Middle frontal gyrus (tissue), 1 donor: ENCODE results near the gene TENM3.
"Not testable (repeated sequence)": the region's sequence is repeated elsewhere in the genome, so short reads cannot be mapped to it uniquely, and the experiment has no call there.

Experiments
- DNase-seq: peaks from one replicate; pipeline ENCODE4 v3.0.0-alpha.2; 2015; ENCODE audit warnings: low spot score; ENCODE audit errors: extremely low spot score

Gene TENM3

DNA sequence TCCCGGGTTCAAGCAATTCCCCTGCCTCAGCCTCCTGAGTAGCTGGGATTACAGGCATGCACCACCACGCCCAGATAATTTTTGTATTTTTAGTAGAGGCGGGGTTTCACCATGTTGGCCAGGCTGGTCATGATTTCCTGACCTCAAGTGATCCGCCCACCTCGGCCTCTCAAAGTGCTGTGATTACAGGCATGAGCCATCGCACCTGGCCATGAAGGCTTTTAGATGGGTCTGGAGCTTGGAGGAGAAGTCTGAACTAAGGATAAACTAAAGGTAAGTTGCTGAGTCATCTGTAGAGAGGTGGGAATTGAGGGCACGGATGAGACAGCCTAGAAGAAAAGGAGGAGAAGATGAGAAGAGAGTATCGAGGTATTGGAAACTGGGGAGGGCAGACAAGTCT is at the start of gene TENM3:
Gene TENM3, plus strand, starts transcription at position 199 of the 400 bp plus-strand sequence. CDS start 80,619 bp downstream, outside the sequence.
- not testable (repeated sequence) for DNase-seq

GRCh38 chr4:182194091-182194824 is 48.9 kb upstream of the TENM3 start:
- no peak for DNase-seq

- DNase-seq, result no peak
These were observed 45.6 kb upstream of the TENM3 start for GRCh38 chr4:182197611-182198010.

GRCh38 chr4:182201871-182202270 is 41.3 kb upstream of the TENM3 start:
- no peak for DNase-seq

- no peak for DNase-seq
These were observed 40.6 kb upstream of the TENM3 start for GRCh38 chr4:182202650-182203049.

- no peak for DNase-seq
These were observed 39.3 kb upstream of the TENM3 start for GRCh38 chr4:182203872-182204411.

- DNase-seq, result no peak
These were observed 37.9 kb upstream of the TENM3 start for GRCh38 chr4:182205306-182205705.

GRCh38 chr4:182206266-182206665 is 36.9 kb upstream of the TENM3 start:
- DNase-seq, result no peak

GRCh38 chr4:182206916-182207315 is 36.3 kb upstream of the TENM3 start:
- no peak for DNase-seq

DNA sequence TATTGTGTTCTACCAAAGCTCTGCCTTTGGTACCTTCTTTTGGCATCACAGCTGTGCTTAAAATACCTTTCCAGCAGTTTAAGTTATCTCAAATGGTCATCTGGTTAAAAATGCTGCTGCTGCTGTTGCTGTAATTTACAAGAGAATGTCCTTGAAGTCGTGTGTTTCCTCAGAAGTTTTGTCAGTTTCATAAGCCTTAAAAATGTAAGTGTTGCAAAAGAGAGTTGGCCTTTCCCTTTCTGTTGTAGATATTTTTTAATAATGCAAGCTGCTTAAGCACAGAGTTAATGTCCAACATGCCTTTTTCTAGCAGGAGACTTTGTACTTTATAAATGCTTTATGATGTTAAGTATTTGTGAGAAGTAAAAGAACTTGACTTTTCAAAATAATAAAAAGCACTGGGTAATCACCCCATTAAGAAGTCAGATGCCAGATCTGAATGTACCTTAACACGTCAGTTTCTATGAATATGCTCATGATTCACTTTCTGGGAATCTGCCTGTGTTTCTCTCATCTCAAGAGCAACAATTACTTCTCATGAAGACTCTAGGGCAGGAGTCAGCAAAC is 35.3 kb upstream of the TENM3 start:
- no peak for DNase-seq

GRCh38 chr4:182208526-182209050 is 34.6 kb upstream of the TENM3 start:
- DNase-seq, result no peak

GRCh38 chr4:182212211-182212761 is 30.9 kb upstream of the TENM3 start:
- no peak for DNase-seq

- DNase-seq, result no peak
These were observed 30.2 kb upstream of the TENM3 start for GRCh38 chr4:182213004-182213403.

DNA sequence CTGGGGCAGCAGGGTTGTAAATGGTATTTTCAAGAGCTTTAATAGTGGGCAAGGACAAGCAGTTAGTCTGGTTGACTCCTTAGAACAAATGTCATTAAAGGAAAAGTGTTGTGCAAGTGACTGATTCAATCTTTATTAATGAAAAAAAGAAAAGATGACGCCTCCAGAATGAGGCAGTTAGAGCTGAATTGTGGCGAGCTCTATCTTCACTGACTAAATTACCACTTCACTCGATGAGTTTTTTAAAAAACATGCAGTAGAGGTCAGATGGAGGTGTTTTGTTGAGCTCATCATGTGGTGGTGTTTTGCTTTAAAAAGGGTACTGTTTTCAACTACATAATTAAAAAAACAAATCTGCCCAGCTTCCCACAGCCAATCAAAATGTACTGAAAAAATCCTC is 28.1 kb upstream of the TENM3 start:
- no peak for DNase-seq

DNA sequence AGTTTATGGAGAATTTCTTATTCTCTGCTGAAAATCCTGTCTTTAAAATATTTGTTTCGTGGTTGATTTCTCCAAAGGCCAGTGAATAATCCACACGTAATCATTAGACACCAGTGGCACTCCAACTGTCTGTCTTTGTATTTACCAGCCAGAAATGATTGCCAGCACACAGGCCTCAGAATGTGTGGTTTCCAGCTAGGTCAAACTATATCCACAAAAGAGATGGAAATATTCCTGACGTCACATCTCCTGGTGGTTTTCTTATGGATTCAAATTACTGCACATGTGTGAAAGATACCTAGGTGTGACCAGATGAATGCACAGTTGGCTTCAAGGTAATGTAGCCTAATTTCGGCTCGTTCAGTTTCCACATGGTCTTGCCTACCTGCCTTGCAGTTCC is 27.2 kb upstream of the TENM3 start:
- no peak for DNase-seq

DNA sequence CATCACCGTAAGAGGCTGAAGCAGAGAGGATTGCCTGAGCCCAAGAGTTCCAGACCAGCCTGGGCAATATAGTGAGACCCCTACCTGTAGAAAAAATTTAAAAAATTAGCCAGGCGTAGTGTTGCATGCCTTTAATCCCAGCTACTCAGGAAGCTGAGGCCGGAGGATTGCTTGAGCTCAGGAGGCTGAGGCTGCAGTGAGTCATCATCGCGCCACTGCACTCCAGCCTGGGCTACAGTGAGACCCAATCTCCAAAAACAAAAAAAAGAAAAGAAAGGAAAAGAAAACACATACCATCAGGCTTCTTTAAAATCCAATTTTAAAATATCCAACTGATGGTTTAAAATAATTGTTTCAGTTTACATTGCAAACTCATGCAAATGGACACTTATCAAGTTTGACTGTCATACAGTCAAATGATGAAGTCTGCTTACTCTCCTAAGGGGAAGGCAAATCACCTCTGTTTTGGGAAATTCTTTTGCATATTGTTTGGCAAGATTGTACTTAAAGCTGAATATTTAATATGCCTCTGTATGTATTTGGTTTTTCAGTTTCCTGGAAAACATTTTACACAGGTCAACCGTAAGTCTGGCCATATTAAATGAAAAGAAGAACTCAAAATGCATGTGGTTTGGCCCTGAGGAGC is 23.7 kb upstream of the TENM3 start:
- no peak for DNase-seq

DNA sequence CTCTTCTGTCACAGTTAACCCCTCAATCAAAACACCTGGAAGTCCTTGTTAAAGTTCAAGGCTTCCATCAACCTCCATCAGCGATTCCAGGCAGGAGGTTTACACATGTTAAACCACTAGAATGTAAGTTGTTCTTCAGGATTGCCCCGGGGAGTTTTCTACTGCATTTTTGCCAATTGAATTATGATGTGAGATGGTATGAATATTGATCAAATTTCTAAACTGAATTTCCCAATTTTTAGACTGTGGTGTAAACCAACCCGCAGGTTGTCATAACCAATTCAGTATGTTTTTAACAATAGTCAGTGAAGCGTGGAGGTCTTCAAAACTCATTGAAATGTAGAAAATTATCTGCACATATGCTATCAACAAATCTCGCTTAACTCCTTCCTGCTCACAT is 21.2 kb upstream of the TENM3 start:
- no peak for DNase-seq

GRCh38 chr4:182222766-182223165 is 20.4 kb upstream of the TENM3 start:
- no peak for DNase-seq

- DNase-seq, result no peak
These were observed 19.5 kb upstream of the TENM3 start for GRCh38 chr4:182223708-182224107.

DNA sequence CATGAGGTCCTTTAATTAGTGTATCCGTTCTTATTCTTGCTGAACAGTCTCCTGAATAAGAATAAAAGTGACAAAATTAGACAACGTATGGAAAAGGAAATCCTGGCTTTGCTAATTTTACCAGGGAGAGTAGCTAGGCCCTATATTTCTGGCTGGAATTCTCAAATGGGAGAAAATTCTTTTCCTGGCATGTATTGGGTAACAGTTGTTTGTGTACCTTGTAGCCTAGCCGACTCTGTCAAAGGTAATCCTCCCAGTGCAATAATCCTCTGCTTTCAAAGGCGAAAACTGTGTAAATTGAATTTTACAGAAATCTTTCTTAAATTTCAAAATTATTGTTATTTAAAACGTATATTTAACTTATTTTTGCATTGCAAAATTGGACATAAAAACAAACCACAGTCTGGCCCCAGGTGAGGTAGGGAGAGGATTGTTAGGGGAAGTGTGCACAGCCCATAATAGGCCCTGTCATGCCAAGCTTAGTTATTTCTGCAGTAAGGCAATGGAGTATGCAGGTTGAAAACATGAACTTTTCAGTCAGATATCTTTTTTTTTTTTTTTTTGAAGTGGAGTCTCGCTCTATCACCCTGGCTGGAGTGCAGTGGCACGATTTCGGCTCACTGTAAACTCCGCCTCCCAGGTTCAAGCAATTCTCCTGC is 18.9 kb upstream of the TENM3 start:
- no peak for DNase-seq

DNA sequence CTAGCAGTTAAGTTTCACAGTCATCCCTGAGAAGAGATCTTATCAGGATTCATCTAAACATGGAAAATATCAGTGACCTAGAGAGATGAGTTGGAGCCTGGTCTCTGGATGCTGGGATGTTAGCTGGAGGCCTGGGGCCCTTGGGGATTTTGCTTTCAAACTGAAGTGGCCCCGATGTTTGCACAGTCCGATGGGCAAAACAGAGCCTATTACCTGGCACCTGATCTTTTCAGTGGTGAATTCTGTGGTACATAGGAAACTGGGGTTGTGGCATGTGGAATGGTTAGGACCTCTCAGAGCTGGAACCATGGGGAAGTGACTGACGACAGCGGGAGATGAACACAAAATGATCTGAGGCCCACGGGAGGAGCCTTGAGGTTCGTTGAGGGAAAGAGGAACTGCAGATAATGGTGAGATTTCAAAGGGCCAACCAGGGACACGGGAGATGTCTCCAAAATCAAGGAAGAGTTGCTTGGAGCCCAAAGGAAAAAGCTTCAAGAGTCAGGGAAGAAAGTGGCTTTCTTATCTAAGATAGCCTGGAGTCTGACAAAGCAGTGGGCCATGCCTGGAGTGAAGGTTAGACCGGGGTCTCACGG is 17.8 kb upstream of the TENM3 start:
- no peak for DNase-seq
